OCI-LY1 (cell line): ENCODE measurements around the gene RBPMS2.

Experiments
- H2AFZ ChIP-seq: fragments of 200-600 bp; sonication (generic), shearing (Covaris generic); 2 replicates; pipeline ENCODE4 v1.6.0; 2014; ENCODE audit warnings: antibody characterized with exemption, mild to moderate bottlenecking, low read length
- H3F3A ChIP-seq: fragments of 200-600 bp; sonication (generic), shearing (Covaris generic); 2 replicates; pipeline ENCODE4 v1.6.0; 2014; ENCODE audit warnings: mild to moderate bottlenecking, antibody characterized with exemption, low read length, moderate library complexity; ENCODE audit not compliant: insufficient read depth
- H3K27ac ChIP-seq: fragments of 200-600 bp; sonication (generic); 2 replicates; pipeline ENCODE4 v1.5.1; 2014; ENCODE audit warnings: low read length, mixed run types, mild to moderate bottlenecking, low read depth; ENCODE audit not compliant: poor library complexity, severe bottlenecking
- H3K27me3 ChIP-seq: fragments of 200-600 bp; sonication (generic); 2 replicates; pipeline ENCODE4 v1.6.0; 2014; ENCODE audit warnings: antibody characterized with exemption, mild to moderate bottlenecking, low read length, moderate library complexity; ENCODE audit not compliant: insufficient read depth
- H3K36me3 ChIP-seq: fragments of 200-600 bp; sonication (generic); 2 replicates; pipeline ENCODE4 v1.6.1; 2014; ENCODE audit warnings: mild to moderate bottlenecking, antibody characterized with exemption, low read length, moderate library complexity, mixed read lengths; ENCODE audit not compliant: insufficient read depth
- H3K4me1 ChIP-seq: fragments of 200-600 bp; sonication (generic); 2 replicates; pipeline ENCODE4 v1.5.1; 2014; ENCODE audit warnings: mild to moderate bottlenecking, low read length, moderate library complexity; ENCODE audit not compliant: insufficient read depth, severe bottlenecking
- H3K4me2 ChIP-seq: fragments of 200-600 bp; sonication (generic), shearing (Covaris generic); 2 replicates; pipeline ENCODE4 v1.6.1; 2014; ENCODE audit warnings: low read length
- H3K4me3 ChIP-seq: fragments of 200-600 bp; sonication (generic); 2 replicates; pipeline ENCODE4 v1.5.1; 2014; ENCODE audit warnings: low read length, low read depth, mild to moderate bottlenecking, mixed read lengths; ENCODE audit not compliant: poor library complexity, severe bottlenecking
- H3K79me2 ChIP-seq: fragments of 200-600 bp; shearing (Covaris generic); 2 replicates; pipeline ENCODE4 v1.6.1; 2016; ENCODE audit warnings: mixed run types, low read length, mixed read lengths; ENCODE audit not compliant: insufficient read depth
- H3K9ac ChIP-seq: fragments of 200-600 bp; sonication (generic), shearing (Covaris generic); 2 replicates; pipeline ENCODE4 v1.6.1; 2014; ENCODE audit warnings: mild to moderate bottlenecking, low read length, mixed read lengths
- H3K9me2 ChIP-seq: fragments of 200-600 bp; sonication (generic), shearing (Covaris generic); 2 replicates; pipeline ENCODE4 v1.6.1; 2014; ENCODE audit warnings: low read depth, mild to moderate bottlenecking, low read length, mixed read lengths
- H3K9me3 ChIP-seq: fragments of 200-600 bp; shearing (Covaris generic); 2 replicates; pipeline ENCODE4 v1.6.1; 2014; ENCODE audit warnings: low read length, mixed read lengths
- H4K20me1 ChIP-seq: fragments of 200-600 bp; sonication (generic), shearing (Covaris generic); 2 replicates; pipeline ENCODE4 v1.6.0; 2016; ENCODE audit warnings: mild to moderate bottlenecking, low read length; ENCODE audit not compliant: insufficient read depth
- EZH2 ChIP-seq: fragments of 200-600 bp; sonication (generic), shearing (Covaris generic); IDR thresholded peaks from 2 replicates; pipeline ENCODE4 v1.8.0; 2017; ENCODE audit warnings: borderline replicate concordance, mixed run types, mild to moderate bottlenecking, antibody characterized with exemption, low read length, moderate library complexity, mixed read lengths
- TF ChIP-seq, protein P1 (sequence below): fragments of 200-600 bp; sonication (generic), shearing (Covaris generic); IDR thresholded peaks from 2 replicates; pipeline ENCODE4 v1.5.1; 2017; ENCODE audit warnings: mild to moderate bottlenecking, antibody characterized with exemption, low read length, moderate library complexity, mixed read lengths

Gene RBPMS2

GRCh38 chr15:64731012-64731804 is 44.2 kb downstream of the RBPMS2 start:
- no peak for TF ChIP-seq EZH2
- TF ChIP-seq, protein P1, sequence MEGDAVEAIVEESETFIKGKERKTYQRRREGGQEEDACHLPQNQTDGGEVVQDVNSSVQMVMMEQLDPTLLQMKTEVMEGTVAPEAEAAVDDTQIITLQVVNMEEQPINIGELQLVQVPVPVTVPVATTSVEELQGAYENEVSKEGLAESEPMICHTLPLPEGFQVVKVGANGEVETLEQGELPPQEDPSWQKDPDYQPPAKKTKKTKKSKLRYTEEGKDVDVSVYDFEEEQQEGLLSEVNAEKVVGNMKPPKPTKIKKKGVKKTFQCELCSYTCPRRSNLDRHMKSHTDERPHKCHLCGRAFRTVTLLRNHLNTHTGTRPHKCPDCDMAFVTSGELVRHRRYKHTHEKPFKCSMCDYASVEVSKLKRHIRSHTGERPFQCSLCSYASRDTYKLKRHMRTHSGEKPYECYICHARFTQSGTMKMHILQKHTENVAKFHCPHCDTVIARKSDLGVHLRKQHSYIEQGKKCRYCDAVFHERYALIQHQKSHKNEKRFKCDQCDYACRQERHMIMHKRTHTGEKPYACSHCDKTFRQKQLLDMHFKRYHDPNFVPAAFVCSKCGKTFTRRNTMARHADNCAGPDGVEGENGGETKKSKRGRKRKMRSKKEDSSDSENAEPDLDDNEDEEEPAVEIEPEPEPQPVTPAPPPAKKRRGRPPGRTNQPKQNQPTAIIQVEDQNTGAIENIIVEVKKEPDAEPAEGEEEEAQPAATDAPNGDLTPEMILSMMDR: peak; percentile 96
- Histone ChIP-seq H3K4me1 (no peaks in the 10 kb centered on the region), H3F3A (no peaks in the 10 kb centered on the region), H3K9me3 (no peaks in the 10 kb centered on the region), H4K20me1 (no peaks in the 10 kb centered on the region), H3K27me3 (no peaks in the 10 kb centered on the region), H3K27ac (no peak overlapping the region), H2AFZ (no peak overlapping the region), H3K9ac (no peak overlapping the region), H3K4me2 (no peak overlapping the region), H3K79me2 (no peaks in the 10 kb centered on the region), H3K4me3 (no peak overlapping the region), H3K9me2 (no peaks in the 10 kb centered on the region), H3K36me3 (no peaks in the 10 kb centered on the region)

GRCh38 chr15:64730151-64730550 is 45.2 kb downstream of the RBPMS2 start:
- H3K4me1 ChIP-seq: no peaks in the 10 kb centered on the region
- H4K20me1 ChIP-seq: no peaks in the 10 kb centered on the region
- no peaks in the 10 kb centered on the region for H3K36me3 ChIP-seq
- H3K9me2 ChIP-seq: no peaks in the 10 kb centered on the region
- no peaks in the 10 kb centered on the region for H3K9me3 ChIP-seq
- H3K27me3 ChIP-seq: no peaks in the 10 kb centered on the region
- no peak overlapping the region for H3K9ac ChIP-seq
- H2AFZ ChIP-seq: no peak overlapping the region
- no peak overlapping the region for H3K4me2 ChIP-seq
- no peaks in the 10 kb centered on the region for H3K79me2 ChIP-seq
- no peak for TF ChIP-seq EZH2
- TF ChIP-seq, protein P1: no peak
- no peaks in the 10 kb centered on the region for H3F3A ChIP-seq
- H3K4me3 ChIP-seq: no peak overlapping the region
- H3K27ac ChIP-seq: no peak overlapping the region

GRCh38 chr15:64720188-64720587 is 55.2 kb downstream of the RBPMS2 start:
- no peak for TF ChIP-seq EZH2
- TF ChIP-seq, protein P1: no peak

More at GRCh38 chr15:64720188-64720587, 55.2 kb downstream of the RBPMS2 start:
- Histone ChIP-seq H3F3A (no peaks in the 10 kb centered on the region), H3K27me3 (no peaks in the 10 kb centered on the region), H4K20me1 (no peaks in the 10 kb centered on the region), H3K9me3 (no peaks in the 10 kb centered on the region), H3K4me2 (no peak overlapping the region), H3K9ac (no peak overlapping the region), H3K27ac (no peak overlapping the region), H3K4me1 (no peaks in the 10 kb centered on the region), H3K4me3 (no peak overlapping the region), H2AFZ (no peak overlapping the region), H3K9me2 (no peaks in the 10 kb centered on the region), H3K36me3 (no peaks in the 10 kb centered on the region), H3K79me2 (no peaks in the 10 kb centered on the region)
